ENCODE results near the gene DYNC1H1.
A peak's percentile ranks its signal among the peaks of the same experiment; 100 is the strongest.

The DYNC1H1 gene

DNA sequence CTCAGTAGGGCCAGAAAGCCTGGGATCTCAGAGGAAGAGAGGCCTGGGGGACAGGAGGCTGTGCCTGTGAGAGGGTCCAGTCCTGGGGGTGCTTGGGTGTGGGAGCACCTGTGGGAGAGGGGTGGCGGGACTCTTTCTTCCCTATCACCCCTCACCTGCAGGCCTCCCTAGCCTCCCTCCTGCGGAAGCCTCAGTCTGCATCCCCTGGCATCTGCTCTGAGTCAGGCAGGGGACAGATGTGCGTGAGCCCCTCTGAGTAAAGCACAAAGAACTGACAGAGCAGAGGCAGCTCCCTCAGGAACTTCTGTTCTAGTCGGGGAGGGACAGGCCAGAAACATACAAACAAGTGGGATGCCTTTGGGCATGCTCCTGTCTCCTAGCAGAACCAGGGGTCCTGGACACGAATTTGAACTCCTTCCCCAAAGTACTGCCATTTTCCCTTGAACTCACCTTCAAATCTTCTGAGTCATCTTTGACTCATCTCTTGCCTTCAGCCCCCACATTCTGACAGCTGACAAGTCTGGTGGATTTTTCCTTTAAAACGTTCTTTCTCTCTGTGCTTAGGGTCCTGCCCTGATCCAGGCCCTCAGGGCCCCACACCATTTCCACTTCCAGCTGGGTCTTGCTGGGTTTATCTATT, 131.0 kb downstream of the DYNC1H1 start:
- DNase-seq: no peak

DNA sequence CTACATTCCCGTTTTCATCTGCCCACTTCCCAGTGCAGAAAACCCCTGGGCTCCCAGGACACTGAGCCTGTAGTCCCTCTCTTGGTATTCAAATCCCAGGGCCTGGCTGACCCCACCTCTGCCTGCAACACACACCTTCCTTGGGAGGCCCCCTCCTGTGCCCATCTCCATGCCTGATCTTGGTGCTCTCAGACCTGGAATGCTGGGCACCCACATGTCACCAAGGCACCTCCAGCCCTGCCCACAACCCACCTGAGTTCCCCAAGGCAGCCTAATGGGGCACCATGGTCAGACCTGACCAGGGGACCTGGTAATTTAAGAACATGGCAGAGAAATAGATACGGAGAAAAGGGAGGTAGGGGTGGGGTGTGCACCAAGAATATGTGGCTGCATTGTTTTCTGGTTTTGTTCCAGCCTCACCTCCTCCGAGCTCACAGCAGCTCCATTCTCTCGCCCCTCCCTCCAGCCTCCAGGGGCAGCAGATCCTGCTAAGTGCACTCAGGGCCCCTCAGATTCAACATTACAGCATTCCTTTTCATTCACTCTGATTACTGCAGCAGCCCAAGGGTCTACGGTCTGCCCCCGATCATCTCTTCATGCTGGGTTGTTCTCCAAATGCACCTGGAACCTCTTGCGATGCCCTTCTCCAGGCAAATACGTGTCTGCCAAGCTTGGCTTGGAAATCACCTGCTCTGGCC, 131.6 kb downstream of the DYNC1H1 start:
- DNase-seq: no peak

GRCh38 chr14:102096569-102097188, 132.3 kb downstream of the DYNC1H1 start:
- peak; percentile 73 for DNase-seq

- no peak for DNase-seq
Measured at GRCh38 chr14:102097441-102098135, 133.2 kb downstream of the DYNC1H1 start.

- DNase-seq: no peak
Measured at GRCh38 chr14:102103062-102103695, 138.8 kb downstream of the DYNC1H1 start.

DNA sequence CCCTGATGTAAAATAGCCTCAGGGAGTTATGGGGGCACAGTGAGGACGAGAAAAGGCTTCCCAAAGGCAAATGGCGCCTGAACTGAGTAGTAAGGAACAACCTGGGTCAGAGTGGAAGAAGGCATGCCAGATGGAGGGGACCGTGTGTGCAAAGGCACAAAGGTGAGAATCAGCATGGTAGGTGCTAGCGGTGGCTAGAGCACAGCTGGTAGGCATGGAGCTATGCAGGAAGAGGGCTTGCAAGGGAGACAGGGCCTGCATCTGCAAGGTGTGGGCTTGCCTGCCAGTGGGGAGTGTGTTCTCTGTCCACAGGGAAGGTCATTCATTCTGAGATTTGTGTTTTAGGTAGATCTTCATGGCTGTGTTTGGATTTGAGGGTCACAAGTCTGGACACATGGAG, 141.0 kb downstream of the DYNC1H1 start:
- no peak for DNase-seq

Data from CD4-positive, alpha-beta T cell treated with Interleukin-17A for 1 hour (primary cell).